ENCODE data around the gene C16orf96. TPM values are rescaled to one million over a fixed set of nuclear protein-coding genes. Genes with fewer than 3 reads are reported as not detected.

Gene C16orf96
- total and polyA plus RNA-seq, 2 of the 13 experiments (the other 11 are each of a cell fraction or from before 2014, with no cell fraction given): 0.03 TPM; not detected in 1

DNA sequence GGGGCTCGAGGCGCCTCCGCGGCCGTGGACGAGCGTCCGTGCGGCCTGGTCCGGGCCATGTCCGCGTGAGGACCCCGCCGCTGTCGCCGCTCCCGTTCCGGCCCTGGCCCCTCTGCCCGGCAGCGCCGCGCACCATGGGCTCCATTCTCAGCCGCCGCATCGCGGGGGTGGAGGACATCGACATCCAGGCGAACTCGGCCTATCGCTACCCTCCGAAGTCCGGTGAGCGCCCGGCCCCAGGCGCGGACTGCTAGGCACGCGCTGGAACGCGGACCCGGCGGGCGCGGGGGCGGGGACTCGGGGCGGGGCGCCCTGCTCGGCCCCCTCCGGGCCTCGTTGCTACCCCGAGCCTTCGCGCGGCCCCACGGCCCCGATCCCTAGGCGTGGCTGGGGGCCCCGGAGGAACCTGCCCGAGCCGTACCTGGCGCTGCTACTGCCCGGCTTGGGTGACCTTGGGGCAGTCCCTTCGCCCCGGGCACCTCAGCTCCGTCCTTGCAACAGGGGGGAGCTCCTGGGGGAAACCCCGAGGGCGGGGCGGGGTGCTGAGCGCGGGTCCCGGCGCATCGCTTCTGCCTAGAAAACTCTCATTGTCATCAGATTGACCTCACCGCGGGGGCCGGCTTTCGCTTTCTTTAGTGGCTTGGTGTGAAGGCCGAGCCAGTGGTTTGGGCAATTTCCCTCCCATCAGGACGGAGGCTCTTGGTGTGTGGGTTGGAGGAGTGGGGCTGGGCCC, 68.9 kb downstream of the C16orf96 start (continued):
- TF ChIP-seq ZNF605 (CRISPR knock-in tag; IDR thresholded peaks at IDR 0.05) (peak; percentile 44; the same call in 1 of the 2 replicates), HNRNPLL (IDR thresholded peaks at IDR 0.05; ENCODE audit: low read depth, low read length, poor library complexity, severe bottlenecking) (peak; percentile 13), PHF8 (CRISPR knock-in tag; IDR thresholded peaks at IDR 0.05) (peak; percentile 98), KDM2A (CRISPR knock-in tag; IDR thresholded peaks at IDR 0.05; ENCODE audit: borderline replicate concordance, low read depth) (peak; percentile 23; the same call in 1 of the 2 replicates), NCOA2 (CRISPR knock-in tag; IDR thresholded peaks at IDR 0.05) (peak; percentile 23; the same call in 1 of the 2 replicates), RAD21 (CRISPR knock-in tag; IDR thresholded peaks at IDR 0.05) (0 out of 2 replicates have a peak, but pooled peaks have one; percentile 15), ZNF547 (CRISPR knock-in tag; IDR thresholded peaks at IDR 0.05) (peak; percentile 76), HDAC2 (CRISPR knock-in tag; IDR thresholded peaks at IDR 0.05) (peak; percentile 39; the same call in 1 of the 2 replicates), ISX (CRISPR knock-in tag; conservative IDR thresholded peaks at IDR 0.05) (no peak), SOX6 (IDR thresholded peaks at IDR 0.05) (no peak), SOX6 (CRISPR knock-in tag; IDR thresholded peaks at IDR 0.05) (no peak; the same call in 1 of the 2 replicates), SMYD3 (CRISPR knock-in tag; IDR thresholded peaks at IDR 0.05) (no peak), ZNF441 (CRISPR knock-in tag; IDR thresholded peaks at IDR 0.05; ENCODE audit: borderline replicate concordance) (0 out of 2 replicates have a peak, but pooled peaks have one; percentile 38), HNRNPH1 (optimal IDR thresholded peaks at IDR 0.05; ENCODE audit: low read depth, low read length) (no peak), NAIF1 (CRISPR knock-in tag; IDR thresholded peaks at IDR 0.05; ENCODE audit: borderline replicate concordance) (0 out of 2 replicates have a peak, but pooled peaks have one; percentile 27), EEA1 (CRISPR knock-in tag; IDR thresholded peaks at IDR 0.05; ENCODE audit: borderline replicate concordance) (peak; percentile 84; the same call in 1 of the 2 replicates), ZNF350 (CRISPR knock-in tag; IDR thresholded peaks at IDR 0.05; ENCODE audit: borderline replicate concordance, low read depth) (no peak), ZNF160 (CRISPR knock-in tag; IDR thresholded peaks at IDR 0.05) (peak; percentile 25; the same call in 1 of the 2 replicates)
- TF ChIP-seq, protein P1, sequence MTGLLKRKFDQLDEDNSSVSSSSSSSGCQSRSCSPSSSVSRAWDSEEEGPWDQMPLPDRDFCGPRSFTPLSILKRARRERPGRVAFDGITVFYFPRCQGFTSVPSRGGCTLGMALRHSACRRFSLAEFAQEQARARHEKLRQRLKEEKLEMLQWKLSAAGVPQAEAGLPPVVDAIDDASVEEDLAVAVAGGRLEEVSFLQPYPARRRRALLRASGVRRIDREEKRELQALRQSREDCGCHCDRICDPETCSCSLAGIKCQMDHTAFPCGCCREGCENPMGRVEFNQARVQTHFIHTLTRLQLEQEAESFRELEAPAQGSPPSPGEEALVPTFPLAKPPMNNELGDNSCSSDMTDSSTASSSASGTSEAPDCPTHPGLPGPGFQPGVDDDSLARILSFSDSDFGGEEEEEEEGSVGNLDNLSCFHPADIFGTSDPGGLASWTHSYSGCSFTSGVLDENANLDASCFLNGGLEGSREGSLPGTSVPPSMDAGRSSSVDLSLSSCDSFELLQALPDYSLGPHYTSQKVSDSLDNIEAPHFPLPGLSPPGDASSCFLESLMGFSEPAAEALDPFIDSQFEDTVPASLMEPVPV (CRISPR knock-in tag; IDR thresholded peaks at IDR 0.05): no peak
- TF ChIP-seq, protein P2, sequence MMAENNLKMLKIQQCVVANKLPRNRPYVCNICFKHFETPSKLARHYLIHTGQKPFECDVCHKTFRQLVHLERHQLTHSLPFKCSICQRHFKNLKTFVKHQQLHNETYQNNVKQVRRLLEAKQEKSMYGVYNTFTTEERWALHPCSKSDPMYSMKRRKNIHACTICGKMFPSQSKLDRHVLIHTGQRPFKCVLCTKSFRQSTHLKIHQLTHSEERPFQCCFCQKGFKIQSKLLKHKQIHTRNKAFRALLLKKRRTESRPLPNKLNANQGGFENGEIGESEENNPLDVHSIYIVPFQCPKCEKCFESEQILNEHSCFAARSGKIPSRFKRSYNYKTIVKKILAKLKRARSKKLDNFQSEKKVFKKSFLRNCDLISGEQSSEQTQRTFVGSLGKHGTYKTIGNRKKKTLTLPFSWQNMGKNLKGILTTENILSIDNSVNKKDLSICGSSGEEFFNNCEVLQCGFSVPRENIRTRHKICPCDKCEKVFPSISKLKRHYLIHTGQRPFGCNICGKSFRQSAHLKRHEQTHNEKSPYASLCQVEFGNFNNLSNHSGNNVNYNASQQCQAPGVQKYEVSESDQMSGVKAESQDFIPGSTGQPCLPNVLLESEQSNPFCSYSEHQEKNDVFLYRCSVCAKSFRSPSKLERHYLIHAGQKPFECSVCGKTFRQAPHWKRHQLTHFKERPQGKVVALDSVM (CRISPR knock-in tag; IDR thresholded peaks at IDR 0.05): peak; percentile 54
- TF ChIP-seq, protein P3, sequence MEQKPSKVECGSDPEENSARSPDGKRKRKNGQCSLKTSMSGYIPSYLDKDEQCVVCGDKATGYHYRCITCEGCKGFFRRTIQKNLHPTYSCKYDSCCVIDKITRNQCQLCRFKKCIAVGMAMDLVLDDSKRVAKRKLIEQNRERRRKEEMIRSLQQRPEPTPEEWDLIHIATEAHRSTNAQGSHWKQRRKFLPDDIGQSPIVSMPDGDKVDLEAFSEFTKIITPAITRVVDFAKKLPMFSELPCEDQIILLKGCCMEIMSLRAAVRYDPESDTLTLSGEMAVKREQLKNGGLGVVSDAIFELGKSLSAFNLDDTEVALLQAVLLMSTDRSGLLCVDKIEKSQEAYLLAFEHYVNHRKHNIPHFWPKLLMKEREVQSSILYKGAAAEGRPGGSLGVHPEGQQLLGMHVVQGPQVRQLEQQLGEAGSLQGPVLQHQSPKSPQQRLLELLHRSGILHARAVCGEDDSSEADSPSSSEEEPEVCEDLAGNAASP (CRISPR knock-in tag; IDR thresholded peaks at IDR 0.05; ENCODE audit: borderline replicate concordance): 0 out of 2 replicates have a peak, but pooled peaks have one; percentile 9
- TF ChIP-seq, protein P4, sequence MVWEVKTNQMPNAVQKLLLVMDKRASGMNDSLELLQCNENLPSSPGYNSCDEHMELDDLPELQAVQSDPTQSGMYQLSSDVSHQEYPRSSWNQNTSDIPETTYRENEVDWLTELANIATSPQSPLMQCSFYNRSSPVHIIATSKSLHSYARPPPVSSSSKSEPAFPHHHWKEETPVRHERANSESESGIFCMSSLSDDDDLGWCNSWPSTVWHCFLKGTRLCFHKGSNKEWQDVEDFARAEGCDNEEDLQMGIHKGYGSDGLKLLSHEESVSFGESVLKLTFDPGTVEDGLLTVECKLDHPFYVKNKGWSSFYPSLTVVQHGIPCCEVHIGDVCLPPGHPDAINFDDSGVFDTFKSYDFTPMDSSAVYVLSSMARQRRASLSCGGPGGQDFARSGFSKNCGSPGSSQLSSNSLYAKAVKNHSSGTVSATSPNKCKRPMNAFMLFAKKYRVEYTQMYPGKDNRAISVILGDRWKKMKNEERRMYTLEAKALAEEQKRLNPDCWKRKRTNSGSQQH (CRISPR knock-in tag; IDR thresholded peaks at IDR 0.05; ENCODE audit: low read depth): peak; percentile 40; the same call in 1 of the 2 replicates

Data from HepG2 (cell line).